HG02885 (cell line): Measurements from ENCODE around the gene GMEB2.
"Not testable (repeated sequence)": the region's sequence is repeated elsewhere in the genome, so short reads cannot be mapped to it uniquely, and the experiment has no call there.

Source experiments
- ATAC-seq: cut with Tn5 transposase; IDR thresholded peaks from one replicate; pipeline ENCODE4 v1.9.1; 2021; ENCODE audit warnings: mild to moderate bottlenecking; ENCODE audit not compliant: unreplicated experiment, poor library complexity

Gene GMEB2

DNA sequence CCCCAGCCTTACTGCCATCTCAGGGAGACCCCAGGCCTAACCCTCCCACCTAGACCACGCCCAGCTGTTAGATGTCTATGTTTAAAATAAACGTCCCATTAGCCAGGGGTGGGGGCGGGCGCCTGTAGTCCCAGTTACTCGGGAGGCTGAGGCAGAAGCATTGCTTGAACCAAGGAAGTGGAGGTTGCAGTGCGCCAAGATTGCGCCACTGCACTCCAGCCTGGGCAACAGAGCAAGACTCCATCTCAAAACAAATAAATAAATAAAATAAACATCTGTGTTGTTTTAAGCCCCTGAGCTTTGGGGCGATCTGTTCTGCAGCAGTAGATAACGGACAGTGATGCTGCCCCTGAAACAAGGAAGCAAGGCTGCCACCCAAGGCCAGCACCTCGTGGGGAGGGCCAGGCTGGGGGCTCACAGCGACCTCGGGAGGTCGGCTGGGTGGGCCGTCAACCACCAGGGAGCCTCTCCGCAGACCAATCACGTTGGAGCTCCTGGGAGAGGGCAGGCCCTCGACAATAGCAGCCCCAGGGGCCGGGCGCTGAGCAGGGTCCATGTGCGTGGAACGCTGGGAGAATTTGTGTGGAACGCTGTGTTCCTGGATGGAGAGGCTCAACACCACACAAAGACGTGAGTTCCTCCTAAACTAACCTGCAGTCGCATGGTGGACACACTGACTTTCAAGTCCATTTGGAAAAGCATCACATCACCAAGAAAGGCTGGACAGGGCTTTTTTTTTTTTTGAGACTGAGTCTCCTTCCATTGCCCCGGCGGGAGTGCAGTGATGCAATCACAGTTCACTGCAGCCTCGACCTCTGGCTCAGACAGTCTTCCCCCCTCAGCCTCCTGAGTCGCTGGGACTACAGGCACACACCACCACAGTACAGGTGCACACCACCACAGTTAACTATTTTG lies 51.8 kb downstream of the GMEB2 start:
- ATAC-seq, result no peak

DNA sequence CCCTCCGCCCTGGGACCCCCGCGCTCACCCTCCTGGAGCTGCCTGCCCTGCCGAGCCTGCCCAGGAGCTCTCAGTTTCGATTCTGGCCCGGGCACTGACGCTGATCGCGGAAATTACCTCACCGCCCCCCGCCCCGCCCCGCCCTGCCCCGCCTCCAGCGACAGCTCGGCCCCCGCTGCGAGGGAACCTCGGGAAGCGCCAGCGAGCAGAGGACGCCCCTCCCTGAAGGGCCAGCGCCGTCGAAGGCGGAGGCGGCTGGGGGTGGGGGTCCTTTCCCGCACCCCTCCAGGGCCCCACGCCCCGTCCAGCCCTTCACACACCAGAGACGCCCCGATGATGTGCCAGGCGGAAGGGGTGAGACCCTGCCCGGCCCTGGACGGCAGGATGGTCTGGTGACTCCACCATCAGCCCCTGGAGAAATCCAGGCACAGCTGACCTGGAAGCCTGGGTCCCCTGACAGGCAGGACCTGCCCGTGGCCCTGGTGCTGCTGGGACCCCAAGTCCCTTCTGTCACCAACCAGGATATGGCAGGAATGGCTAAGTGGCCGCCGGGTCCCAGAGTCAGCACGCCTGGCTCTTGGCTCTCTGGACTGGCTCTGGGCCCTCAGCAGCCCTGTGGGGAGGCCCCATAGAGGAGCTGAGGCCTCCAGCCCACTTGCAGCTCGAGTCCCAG lies 52.6 kb downstream of the GMEB2 start, which contains the start of gene HELZ2:
Gene HELZ2, minus strand, starts transcription at position 84 of the 673 bp plus-strand sequence. CDS start 1,854 bp downstream, outside the sequence.
- ATAC-seq, result peak; percentile 58

DNA sequence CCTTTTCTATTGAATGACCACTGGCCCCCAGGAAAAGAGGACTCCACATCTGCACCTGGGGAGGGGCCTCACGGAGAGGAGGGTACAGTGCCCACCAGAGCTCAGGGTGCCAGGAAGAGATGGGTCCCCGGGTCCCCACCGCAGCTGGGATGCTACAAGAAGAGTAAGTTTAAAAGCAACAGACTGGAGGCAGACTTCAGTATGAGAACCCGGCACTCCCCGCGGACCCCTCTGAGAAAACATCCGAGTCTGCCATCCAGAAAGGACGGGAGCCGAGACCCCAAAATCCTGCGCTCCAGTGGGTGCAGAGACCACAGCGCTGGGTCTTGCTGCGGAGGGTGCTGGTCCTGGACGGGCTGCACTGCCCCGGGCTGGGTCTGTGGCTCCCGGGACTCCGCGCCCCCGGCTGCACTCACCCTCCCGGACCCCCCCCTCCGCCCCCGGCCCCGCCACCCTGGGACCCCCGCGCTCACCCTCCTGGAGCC lies 53.2 kb downstream of the GMEB2 start:
- ATAC-seq, result no peak

DNA sequence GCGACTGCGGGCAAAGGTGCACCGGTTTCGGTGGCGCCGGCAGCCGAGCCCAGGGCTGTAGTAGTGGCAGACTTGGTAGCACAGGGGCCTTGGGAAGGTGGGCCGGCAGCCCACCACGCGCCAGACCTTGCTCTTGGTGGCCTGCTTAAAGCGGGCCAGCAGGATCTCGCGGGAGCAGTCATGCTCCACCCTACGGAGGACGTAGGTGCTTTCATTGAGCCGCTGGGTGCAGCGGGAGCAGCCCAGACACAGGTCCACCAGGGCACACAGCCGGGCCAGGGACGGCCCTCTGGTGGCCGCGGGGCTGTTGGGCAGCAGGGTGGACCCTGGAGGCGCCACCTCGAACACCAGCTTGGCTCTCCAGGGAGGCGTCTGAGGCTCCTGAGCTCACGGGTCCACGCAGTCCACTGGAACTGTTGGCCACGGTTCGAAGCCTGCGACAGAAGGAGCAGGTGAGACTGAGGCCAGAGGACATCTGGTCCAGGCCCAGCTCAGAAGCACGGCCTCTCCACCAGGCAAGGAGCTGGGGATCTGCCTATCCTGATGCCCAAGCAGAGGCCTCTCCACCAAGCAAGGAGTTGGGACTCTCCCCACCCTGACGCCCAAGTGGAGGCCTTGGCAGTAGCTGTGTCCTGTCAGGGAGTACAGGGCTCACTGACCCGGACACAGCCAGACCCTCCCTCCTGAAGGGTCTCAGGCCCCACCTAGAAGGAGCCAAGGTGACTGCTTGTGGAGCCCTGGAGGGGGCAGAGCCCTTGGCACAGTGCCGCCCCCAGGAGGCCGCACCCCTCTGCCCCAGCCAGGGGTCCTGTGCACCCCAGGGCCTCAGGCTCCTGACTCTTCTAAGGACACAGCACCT lies 53.9 kb downstream of the GMEB2 start:
- no peak for ATAC-seq

DNA sequence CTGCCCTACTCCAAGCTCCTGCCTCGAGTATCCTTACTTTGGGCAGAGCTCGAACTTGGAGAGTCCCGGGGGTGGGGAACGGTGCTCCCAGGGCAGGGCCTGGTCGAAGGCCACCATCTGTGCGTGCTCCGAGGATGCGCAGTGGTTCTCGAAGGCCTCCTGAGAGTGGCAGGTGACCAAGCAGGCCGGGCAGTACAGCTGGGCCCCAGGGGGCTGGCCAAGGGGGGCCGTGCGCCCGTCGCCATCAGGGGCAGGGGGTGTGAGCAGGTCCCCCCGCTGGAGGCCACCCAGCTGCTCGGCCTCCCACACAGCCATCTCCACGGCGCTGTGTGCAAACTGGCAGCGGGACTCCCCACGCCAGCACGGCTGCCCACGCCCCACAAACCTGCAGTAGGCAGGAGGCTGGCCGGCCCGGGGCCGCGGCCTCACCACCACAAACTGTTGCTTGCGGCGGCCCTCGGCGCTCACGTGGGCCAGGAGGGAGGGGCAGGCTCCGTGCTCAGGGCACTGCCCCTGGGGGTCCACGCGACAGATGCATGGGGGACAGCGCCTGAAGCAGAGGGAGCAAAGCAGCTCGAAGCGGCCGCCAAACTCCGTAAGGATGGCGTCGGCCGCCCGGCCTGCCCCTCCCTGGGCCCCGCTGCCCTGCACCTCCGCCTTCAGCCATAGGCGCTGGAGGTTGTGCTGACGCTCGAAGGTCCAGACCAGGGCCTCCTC lies 54.7 kb downstream of the GMEB2 start:
- no peak for ATAC-seq

DNA sequence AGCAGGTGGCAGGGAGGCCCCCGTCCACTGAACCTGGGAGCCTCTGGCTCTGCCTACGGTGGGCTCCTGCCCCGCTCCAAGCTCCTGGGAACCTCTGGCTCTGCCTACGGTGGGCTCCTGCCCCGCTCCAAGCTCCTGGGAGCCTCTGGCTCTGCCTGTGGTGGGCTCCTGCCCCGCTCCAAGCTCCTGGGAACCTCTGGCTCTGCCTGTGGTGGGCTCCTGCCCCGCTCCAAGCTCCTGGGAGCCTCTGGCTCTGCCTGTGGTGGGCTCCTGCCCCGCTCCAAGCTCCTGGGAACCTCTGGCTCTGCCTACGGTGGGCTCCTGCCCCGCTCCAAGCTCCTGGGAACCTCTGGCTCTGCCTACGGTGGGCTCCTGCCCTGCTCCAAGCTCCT lies 55.8 kb downstream of the GMEB2 start:
- not testable (repeated sequence) for ATAC-seq

DNA sequence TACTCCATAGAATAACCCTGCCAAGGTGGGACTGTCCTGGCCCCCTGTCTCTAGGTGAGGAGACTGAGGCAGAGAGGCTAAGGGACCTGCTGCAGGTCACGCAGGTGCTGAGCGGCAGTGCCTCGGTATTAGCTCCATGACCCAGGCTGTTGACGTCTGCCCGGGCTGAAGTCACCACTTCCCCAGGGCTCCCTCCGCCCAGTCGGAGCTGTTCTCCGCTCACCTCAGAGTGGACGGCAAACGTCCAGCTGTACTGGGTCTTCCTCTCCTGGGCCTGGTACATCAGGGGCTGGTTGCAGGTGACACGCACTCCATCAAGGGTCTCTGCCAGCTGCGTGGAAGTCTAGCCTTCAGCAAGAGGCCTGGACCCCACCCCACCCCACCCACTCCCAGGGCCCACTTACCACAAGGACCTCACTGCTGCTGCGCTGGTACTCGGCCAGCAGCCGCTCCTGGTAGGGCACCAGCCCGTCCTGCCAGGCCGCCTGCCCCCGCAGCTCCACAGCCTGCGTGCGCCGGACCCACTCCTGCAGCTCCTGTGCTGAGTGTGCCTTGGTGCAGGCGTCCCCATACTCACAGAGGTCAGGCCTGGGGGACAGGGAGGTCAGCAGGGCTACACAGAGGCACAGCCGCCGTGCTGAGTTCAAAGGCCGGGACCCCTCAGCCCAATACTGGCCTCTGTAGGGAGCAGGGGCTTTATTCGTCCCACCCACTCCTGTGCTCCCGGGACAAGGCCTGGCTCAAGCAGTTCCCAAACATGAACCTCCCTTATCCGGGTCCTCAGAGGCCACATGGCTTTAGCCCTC lies 56.4 kb downstream of the GMEB2 start:
- no peak for ATAC-seq

DNA sequence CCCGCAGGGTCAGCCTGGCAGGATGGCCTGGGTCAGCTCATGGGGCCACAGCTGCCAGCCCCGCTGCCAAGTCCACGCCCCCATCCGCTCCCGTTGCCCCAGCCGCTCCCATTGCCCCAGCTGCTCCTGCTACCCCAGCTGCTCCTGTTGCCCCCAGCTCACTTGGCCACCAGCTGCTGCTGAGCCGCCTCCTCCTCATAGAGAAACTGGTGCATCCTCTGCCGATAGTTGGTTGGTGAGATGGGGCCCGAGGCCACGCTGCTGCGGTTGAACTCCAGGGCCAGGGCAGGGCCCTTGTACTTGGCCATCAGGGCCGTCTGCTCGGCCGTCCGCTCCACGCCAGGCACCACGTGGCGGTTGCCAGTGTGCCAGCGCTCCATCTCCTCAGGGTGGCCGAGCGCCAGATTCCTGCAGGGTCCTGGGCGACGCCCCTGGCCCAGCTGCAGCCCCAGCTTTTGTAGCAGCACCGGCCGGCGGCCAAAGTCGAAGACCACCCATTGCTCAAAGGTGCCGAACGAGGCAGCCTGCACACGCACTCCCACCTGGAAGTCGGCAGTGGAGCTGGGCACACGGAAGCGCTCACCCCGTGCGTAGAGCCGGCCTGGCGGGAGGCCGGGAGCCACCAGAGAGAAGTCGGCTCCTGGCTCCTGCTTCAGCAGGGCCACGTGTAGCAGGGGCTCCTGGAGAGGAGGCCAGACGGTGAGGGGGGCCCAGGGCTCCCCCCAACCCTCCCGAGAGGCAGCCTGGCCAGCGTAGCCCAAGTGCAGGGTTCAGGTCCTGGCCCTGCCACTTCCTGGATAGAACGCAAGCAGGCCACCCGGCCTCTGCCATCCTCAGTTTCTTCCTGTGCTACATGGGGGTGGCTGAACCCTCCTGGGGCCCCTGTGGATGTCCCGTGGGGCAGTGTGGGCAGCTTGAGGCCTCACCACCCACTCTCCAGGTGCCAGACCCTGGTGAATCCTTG lies 57.6 kb downstream of the GMEB2 start:
- ATAC-seq, result no peak

DNA sequence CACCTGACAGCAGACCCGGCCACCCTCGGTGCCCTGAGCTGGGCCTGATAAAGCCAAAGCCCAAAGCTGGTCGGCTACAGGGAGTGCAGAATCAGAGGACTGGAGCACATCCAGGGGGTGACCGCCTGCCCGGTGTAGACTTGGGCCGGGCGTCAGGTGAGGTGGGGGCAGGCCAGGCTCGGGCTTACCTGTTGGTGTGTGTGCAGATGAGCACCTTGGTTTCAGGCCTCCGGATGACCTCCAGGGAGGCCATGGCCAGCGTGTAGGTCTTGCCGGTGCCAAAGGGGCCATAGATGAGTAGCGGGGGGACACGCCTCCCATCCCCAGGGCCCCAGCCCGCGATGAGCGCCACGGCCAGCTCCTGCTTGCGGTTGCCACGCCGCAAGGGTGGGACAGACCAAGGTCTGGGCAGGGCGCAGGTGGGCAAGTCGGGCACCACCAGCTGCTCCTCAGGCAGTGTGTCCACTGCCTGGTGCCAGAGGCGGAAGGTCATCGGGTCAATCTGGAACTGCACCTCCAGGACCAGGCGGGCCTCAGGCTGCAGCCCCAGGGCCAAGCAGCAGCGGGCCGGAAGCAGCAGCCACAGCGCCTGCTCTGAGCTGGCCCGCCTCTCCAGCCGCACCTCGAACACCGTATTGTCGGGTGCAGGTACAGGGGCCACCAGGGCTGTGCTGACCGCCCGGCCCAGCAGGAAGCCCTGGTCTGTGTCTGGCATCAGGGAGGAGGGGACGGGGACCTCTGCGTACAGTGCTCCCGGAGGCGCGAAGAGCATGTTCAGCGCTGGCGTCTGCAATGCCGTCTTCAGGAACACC lies 58.5 kb downstream of the GMEB2 start:
- peak; percentile 12 for ATAC-seq

DNA sequence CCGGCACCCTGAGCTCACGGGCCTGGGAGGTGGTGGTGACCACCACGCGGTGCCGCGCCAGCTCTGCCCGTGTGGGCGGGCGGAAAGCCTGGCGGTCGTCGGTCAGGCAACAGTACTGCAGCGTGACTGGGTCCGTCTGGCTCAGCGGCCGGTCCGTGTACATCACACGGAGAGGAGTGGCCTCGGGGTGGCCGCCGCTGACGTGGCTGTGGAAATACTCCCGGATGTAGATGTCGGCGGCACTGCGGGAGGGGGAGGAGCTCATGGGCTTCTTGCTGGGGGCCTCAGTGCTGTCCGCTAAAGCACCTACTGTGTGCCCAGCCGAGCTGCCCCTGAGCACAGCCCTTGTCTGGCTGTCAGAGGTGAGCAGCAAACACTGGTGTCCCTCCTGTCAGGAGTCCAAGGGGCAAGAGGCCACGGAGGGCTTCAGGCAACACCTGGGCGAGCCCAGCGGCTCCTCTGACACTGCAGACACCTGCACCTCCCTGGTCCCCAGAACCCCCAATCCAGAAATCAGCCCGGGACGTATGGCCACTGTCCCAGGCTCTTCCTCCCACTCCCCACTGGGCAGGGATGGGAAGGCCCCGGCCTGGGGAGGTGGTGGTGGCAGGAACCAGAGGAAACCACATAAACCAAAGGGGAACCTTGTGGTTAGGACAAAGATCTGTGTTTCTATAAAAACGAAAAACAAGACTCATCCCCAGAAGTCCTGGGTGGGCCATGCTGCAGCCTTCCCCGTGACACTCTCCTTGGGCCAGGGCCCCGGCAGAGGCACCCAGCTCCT lies 59.3 kb downstream of the GMEB2 start:
- peak; percentile 54 for ATAC-seq

DNA sequence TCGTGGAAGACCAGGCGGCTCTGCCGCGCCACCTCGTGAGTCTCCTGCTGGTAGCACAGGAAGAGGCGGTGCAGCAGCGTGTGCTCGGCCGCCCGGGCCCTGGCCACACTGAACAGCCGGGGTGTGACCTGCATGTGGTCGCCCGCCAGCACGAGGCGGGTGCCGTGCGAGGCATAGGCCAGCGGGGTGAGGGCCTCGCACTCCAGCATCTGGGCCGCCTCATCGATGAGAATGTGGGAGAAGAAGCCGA lies 59.8 kb downstream of the GMEB2 start:
- ATAC-seq, result no peak

DNA sequence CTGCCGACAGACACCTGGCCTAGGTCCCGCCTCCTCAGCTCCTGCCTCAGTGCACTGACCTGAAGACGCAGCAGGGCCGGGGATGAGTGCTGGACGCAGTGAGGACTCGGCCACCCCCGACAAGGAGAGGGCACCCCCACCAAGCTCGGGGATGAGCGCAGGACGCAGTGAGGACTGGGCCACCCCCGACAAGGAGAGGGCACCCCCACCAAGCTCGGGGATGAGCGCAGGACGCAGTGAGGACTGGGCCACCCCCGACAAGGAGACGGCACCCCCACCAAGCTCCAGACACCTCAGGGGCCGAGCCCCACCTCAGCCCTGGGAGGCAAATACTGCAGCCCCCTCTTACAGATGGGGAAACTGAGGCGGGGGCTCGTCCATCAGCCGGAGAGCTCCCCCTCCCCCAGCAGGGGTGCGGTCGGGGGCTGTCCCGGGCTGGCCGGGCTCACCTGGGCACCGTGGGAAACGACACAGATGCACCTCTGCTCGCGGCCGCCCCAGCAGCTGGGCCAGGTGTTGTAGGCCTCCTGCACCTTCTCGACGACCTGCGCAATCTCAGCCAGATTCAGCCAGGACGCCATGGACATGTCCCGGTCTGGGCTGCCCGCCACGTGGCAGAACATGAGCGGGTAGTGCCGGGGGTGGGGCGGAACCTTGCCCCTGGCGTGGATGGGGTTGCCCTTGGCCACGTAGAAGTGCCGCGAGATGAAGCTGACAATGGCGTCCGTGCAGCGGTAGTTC lies 60.3 kb downstream of the GMEB2 start:
- ATAC-seq, result no peak

DNA sequence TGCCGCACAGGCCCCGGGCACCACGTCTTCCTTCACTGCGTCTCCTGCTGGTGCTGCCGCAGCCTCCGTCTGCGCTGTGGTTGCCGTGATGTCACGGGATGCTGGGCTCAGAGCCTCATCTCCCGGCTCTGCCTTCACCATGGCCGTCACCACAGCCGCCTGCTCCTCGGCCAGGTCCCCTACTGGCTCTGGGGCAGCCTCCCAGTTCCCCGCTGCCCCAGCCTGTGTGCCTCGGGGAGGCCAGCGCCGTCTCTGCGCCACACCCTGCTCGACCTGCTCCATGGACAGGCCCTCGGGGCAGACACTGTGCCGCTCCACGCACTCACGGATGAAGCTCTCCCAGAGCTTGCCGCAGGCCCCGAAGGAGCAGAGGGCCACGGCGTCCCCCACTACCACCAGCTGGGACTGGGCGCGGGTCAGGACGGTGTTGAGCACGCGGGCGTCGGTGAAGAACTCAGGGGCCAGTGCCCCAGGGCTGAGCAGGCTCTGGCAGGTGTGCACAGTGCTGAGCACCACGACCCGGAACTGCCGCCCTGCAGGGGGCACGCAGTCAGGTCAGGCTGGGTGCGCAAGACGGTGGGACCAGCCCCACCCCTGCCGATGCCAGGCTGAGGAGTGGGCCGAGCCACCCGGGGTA lies 61.1 kb downstream of the GMEB2 start:
- no peak for ATAC-seq

DNA sequence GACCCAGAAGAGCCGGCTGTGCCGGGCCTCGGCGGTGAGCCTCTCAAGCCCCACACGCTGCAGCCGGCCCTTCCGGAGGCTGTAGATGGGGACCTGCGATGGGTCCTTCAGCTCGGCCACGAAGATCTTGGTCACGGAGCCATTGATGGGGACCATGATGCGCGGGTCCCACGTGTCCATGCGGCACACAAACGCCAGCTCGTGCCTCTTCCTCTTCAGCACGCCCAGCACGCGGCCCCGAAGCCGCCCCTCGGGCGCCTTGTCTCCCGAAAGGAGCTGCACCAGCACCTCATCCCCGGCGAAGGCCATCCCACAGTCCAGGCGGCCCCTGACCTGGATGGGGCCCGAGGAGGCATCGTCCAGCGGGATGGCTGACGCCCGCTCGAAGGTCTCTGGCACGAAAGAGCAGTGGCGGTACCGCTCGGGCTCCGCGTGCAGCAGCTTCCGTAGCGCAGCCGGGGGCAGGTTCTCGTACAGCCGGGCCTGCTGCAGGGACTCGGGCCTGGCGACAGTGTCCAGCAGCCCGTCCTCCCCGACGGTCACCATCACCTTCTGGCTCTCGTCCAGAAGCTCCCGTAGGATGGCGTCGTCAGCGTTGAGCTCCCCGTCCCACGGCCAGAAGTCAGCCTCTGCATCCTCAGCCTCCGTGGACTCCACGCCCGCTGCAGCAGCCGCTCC lies 61.7 kb downstream of the GMEB2 start:
- ATAC-seq, result no peak
